ENCODE data around the gene DUSP21.

- TF ChIP-seq POLR2A (IDR thresholded peaks at IDR 0.05): no peak
- TF ChIP-seq, protein P1, sequence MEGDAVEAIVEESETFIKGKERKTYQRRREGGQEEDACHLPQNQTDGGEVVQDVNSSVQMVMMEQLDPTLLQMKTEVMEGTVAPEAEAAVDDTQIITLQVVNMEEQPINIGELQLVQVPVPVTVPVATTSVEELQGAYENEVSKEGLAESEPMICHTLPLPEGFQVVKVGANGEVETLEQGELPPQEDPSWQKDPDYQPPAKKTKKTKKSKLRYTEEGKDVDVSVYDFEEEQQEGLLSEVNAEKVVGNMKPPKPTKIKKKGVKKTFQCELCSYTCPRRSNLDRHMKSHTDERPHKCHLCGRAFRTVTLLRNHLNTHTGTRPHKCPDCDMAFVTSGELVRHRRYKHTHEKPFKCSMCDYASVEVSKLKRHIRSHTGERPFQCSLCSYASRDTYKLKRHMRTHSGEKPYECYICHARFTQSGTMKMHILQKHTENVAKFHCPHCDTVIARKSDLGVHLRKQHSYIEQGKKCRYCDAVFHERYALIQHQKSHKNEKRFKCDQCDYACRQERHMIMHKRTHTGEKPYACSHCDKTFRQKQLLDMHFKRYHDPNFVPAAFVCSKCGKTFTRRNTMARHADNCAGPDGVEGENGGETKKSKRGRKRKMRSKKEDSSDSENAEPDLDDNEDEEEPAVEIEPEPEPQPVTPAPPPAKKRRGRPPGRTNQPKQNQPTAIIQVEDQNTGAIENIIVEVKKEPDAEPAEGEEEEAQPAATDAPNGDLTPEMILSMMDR (IDR thresholded peaks at IDR 0.05): no peak
Measured at GRCh38 chrX:44884944-44885343, 41.1 kb downstream of the DUSP21 start.
